H1 (cell line): Measurements from ENCODE around the gene KDM6A. TPM values are rescaled to one million over a fixed set of nuclear protein-coding genes. Genes with fewer than 3 reads are reported as not detected.
"Not testable (repeated sequence)": the region's sequence is repeated elsewhere in the genome, so short reads cannot be mapped to it uniquely, and the experiment has no call there.

Experiments
- CTCF ChIA-PET: fragments of 300-600 bp; sonication (Branson Sonifier 250); formaldehyde crosslinking; loops from one replicate; lab custom pipeline; 2021; ENCODE audit not compliant: partially characterized antibody; lab: Charles Lee
- POLR2A ChIA-PET: fragments of 300-600 bp; sonication (Branson Sonifier 250); formaldehyde crosslinking; loops from one replicate; lab custom pipeline; 2021; ENCODE audit warnings: inconsistent platforms; ENCODE audit not compliant: partially characterized antibody; lab: Charles Lee
- DNase-seq, 2 experiments: peaks; one replicate each; pipeline versions ENCODE4 v3.0.0 to v3.0.0-alpha.2; 2010 to 2022; ENCODE audit warnings: low spot score in 2 of 2, low read depth in 1 of 2, mixed read lengths in 1 of 2
- FAIRE-seq: peaks from 2 replicates; lab custom pipeline; 2011; peaks lifted over from hg19 to GRCh38; lab: Jason Lieb, UNC
- H2AFZ ChIP-seq: 2 replicates; pipeline ENCODE4 v1.8.1; 2012; ENCODE audit warnings: low read length, inconsistent platforms
- H2AK5ac ChIP-seq: 2 replicates; pipeline ENCODE4 v1.6.1; 2013; ENCODE audit warnings: low read depth, low read length
- H2BK120ac ChIP-seq: replicated peaks from 2 replicates; pipeline ENCODE3; 2013; ENCODE audit warnings: low read depth, low read length, inconsistent platforms
- H2BK12ac ChIP-seq: 2 replicates; pipeline ENCODE4 v1.6.1; 2013; ENCODE audit warnings: low read depth, low read length
- H2BK15ac ChIP-seq: 2 replicates; pipeline ENCODE4 v1.6.1; 2013; ENCODE audit warnings: low read length
- H2BK20ac ChIP-seq: 2 replicates; pipeline ENCODE4 v1.6.1; 2013; ENCODE audit warnings: low read length
- H2BK5ac ChIP-seq: 2 replicates; pipeline ENCODE4 v1.6.1; 2013; ENCODE audit warnings: low read depth, low read length
- H3K14ac ChIP-seq: 2 replicates; pipeline ENCODE4 v1.6.1; 2013; ENCODE audit warnings: inconsistent platforms; ENCODE audit not compliant: insufficient read length
- H3K18ac ChIP-seq: 2 replicates; pipeline ENCODE4 v1.6.1; 2013; ENCODE audit warnings: low read length; ENCODE audit errors: extremely low read depth
- H3K23ac ChIP-seq: 2 replicates; pipeline ENCODE4 v1.6.1; 2013; ENCODE audit warnings: inconsistent platforms; ENCODE audit not compliant: insufficient read length
- H3K23me2 ChIP-seq: 2 replicates; pipeline ENCODE4 v1.6.1; 2013; ENCODE audit warnings: low read depth, low read length
- H3K27ac ChIP-seq: 2 replicates; pipeline ENCODE4 v1.6.1; 2011; ENCODE audit warnings: low read depth, low read length, inconsistent platforms
- H3K27me3 ChIP-seq, 4 experiments: replicated peaks in 1 of 4; 1 replicate in 1 of 4; 2 replicates in 3 of 4; pipeline versions ENCODE4 v1.6.1 to v1.8.1; 2011 to 2013; ENCODE audit warnings: low read length in 3 of 4, mild to moderate bottlenecking in 3 of 4, inconsistent platforms in 2 of 4, mixed read lengths in 2 of 4, moderate library complexity in 1 of 4; ENCODE audit not compliant: control insufficient read depth in 3 of 4, insufficient read depth in 3 of 4; ENCODE audit errors: extremely low read depth in 1 of 4
- H3K36me3 ChIP-seq, 4 experiments: 2 replicates each; pipeline versions ENCODE4 v1.6.1 to v1.8.1; 2011 to 2013; ENCODE audit warnings: mild to moderate bottlenecking in 4 of 4, low read length in 3 of 4, moderate library complexity in 2 of 4, control low read depth in 1 of 4, inconsistent platforms in 1 of 4; ENCODE audit not compliant: insufficient read depth in 4 of 4, control insufficient read depth in 2 of 4
- H3K4ac ChIP-seq: replicated peaks from 2 replicates; pipeline ENCODE3; 2013; ENCODE audit warnings: low read length, low read depth, mixed read lengths, inconsistent platforms; ENCODE audit not compliant: insufficient read length
- H3K4me1 ChIP-seq, 4 experiments: replicated peaks in 1 of 4; 1 replicate in 1 of 4; 2 replicates in 3 of 4; pipeline versions ENCODE4 v1.6.1 to v1.8.1; 2011 to 2013; ENCODE audit warnings: low read length in 3 of 4, inconsistent platforms in 2 of 4, mixed read lengths in 1 of 4; ENCODE audit not compliant: insufficient read depth in 4 of 4, control insufficient read depth in 3 of 4
- H3K4me2 ChIP-seq, 2 experiments: 2 replicates each; pipeline versions ENCODE4 v1.6.1 to v1.8.1; 2011 to 2013; ENCODE audit warnings: low read depth in 2 of 2, low read length in 2 of 2, control low read depth in 1 of 2, inconsistent platforms in 1 of 2, mild to moderate bottlenecking in 1 of 2; ENCODE audit not compliant: insufficient read depth in 1 of 2
- H3K4me3 ChIP-seq, 4 experiments: fragments of 200-600, 300-600 bp in 1 of 4; sonication (generic), shearing (Covaris generic), sonication (Bioruptor Twin) in 1 of 4; 2 replicates each; pipeline versions ENCODE4 v1.5.1 to v1.8.1; 2011 to 2016; ENCODE audit warnings: low read length in 4 of 4, low read depth in 3 of 4, control low read depth in 2 of 4, inconsistent platforms in 2 of 4, mild to moderate bottlenecking in 2 of 4, mixed read lengths in 1 of 4, moderate library complexity in 1 of 4; ENCODE audit not compliant: insufficient read depth in 2 of 4; ENCODE audit errors: extremely low read depth in 1 of 4
- H3K56ac ChIP-seq: replicated peaks from 2 replicates; pipeline ENCODE3; 2013; ENCODE audit warnings: low read depth, mild to moderate bottlenecking, mixed read lengths, low read length, inconsistent platforms; ENCODE audit not compliant: insufficient read length
- H3K79me1 ChIP-seq: 2 replicates; pipeline ENCODE4 v1.6.1; 2013; ENCODE audit warnings: low read depth, low read length, control low read depth
- H3K79me2 ChIP-seq, 2 experiments: 2 replicates each; pipeline versions ENCODE4 v1.6.1 to v1.8.1; 2012 to 2013; ENCODE audit warnings: low read length in 2 of 2, mild to moderate bottlenecking in 2 of 2, inconsistent platforms in 1 of 2; ENCODE audit not compliant: insufficient read depth in 2 of 2, control insufficient read depth in 1 of 2
- H3K9ac ChIP-seq, 4 experiments: replicated peaks in 1 of 4; 1 replicate in 1 of 4; 2 replicates in 3 of 4; pipeline versions ENCODE4 v1.6.1 to v1.8.1; 2011 to 2013; ENCODE audit warnings: low read depth in 3 of 4, low read length in 3 of 4, control low read depth in 2 of 4, mild to moderate bottlenecking in 2 of 4, moderate library complexity in 2 of 4, inconsistent platforms in 1 of 4; ENCODE audit errors: extremely low read depth in 1 of 4
- H3K9me3 ChIP-seq, 2 experiments: 2 replicates each; pipeline versions ENCODE4 v1.6.1 to v1.8.1; 2012 to 2013; ENCODE audit warnings: mild to moderate bottlenecking in 2 of 2, moderate library complexity in 2 of 2, control low read depth in 1 of 2, inconsistent platforms in 1 of 2, low read depth in 1 of 2, low read length in 1 of 2, mixed read lengths in 1 of 2; ENCODE audit not compliant: insufficient read depth in 2 of 2
- H4K20me1 ChIP-seq, 2 experiments: replicated peaks in 1 of 2; 2 replicates each; pipeline versions ENCODE3 to v1.8.1; 2011 to 2013; ENCODE audit warnings: inconsistent platforms in 2 of 2, low read length in 2 of 2, mild to moderate bottlenecking in 1 of 2; ENCODE audit not compliant: insufficient read depth in 2 of 2, control insufficient read depth in 1 of 2
- H4K5ac ChIP-seq: 2 replicates; pipeline ENCODE4 v1.6.1; 2013; ENCODE audit warnings: low read length, low read depth, mixed read lengths, inconsistent platforms; ENCODE audit not compliant: insufficient read length
- H4K8ac ChIP-seq: 2 replicates; pipeline ENCODE4 v1.8.0; 2013; ENCODE audit warnings: mild to moderate bottlenecking, moderate library complexity, low read length, inconsistent platforms; ENCODE audit not compliant: insufficient read depth; ENCODE audit errors: extremely low read depth
- H4K91ac ChIP-seq: replicated peaks from 2 replicates; pipeline ENCODE3; 2013; ENCODE audit warnings: low read length, mixed read lengths, inconsistent platforms; ENCODE audit not compliant: insufficient read length
- CREB1 ChIP-seq: IDR thresholded peaks from 2 replicates; pipeline ENCODE4 v1.6.1; 2012; ENCODE audit warnings: inconsistent platforms
- EGR1 ChIP-seq: IDR thresholded peaks from 2 replicates; pipeline ENCODE4 v1.6.1; 2011; ENCODE audit warnings: low read depth, low read length, borderline replicate concordance
- KDM1A ChIP-seq: fragments of 200-600, 300-600 bp; sonication (generic); IDR thresholded peaks from 2 replicates; pipeline ENCODE4 v1.7.1; 2016; ENCODE audit warnings: mild to moderate bottlenecking, low read length, borderline replicate concordance
- KDM4A ChIP-seq: IDR thresholded peaks from one replicate; pipeline ENCODE4 v1.7.1; 2012; ENCODE audit warnings: low read depth, mild to moderate bottlenecking, moderate library complexity, low read length, inconsistent platforms; ENCODE audit not compliant: severe bottlenecking
- POLR2AphosphoS5 ChIP-seq: IDR thresholded peaks from 2 replicates; pipeline ENCODE4 v1.6.1; 2011; ENCODE audit warnings: low read depth, low read length
- WGBS, 2 experiments: shearing (Covaris generic) in 1 of 2; methylation state at CpG; one replicate each; pipeline versions ENCODE4 v1.1.6 to v1.1.7; 2013 to 2015; ENCODE audit warnings: low lambda C conversion rate in 2 of 2, mixed read lengths in 2 of 2, inconsistent platforms in 1 of 2, low coverage in 1 of 2, missing lambda C conversion rate in 1 of 2; ENCODE audit not compliant: insufficient replicate concordance in 2 of 2, insufficient coverage in 1 of 2, insufficient read length in 1 of 2; ENCODE audit errors: extremely low coverage in 1 of 2, missing lambda C conversion rate in 1 of 2; 5-methylcytosine and 5-hydroxymethylcytosine counted together
- polyA plus RNA-seq, 7 experiments: library from polyadenylated mRNA; depleted of rRNA in 3 of 7; stranded (reverse) in 5 of 7; unstranded in 2 of 7; fragments of >200 nt in 5 of 7; fragments of 200-250 nt in 2 of 7; gene quantifications; 1 replicate in 5 of 7; 2 replicates in 1 of 7; 4 replicates in 1 of 7; pipeline versions ENCODE4 v1.2.1 to v1.2.3, GENCODE V29; 2011 to 2013; ENCODE audit warnings: missing spikeins in 2 of 7, mixed read lengths in 2 of 7
- total RNA-seq: library from RNA; stranded (reverse); fragmentation: NEBNext Ultra II Directional; extraction: Animal tissue kit (Norgen Biotek cat#: 25700); gene quantifications from 2 replicates; pipeline ENCODE4 v1.2.1, GENCODE V29; 2021

The KDM6A gene
- total and polyA plus RNA-seq, 2 of the 8 experiments (the other 6 are each of a cell fraction or from before 2014, with no cell fraction given), result 43.5 to 58.4 TPM

DNA sequence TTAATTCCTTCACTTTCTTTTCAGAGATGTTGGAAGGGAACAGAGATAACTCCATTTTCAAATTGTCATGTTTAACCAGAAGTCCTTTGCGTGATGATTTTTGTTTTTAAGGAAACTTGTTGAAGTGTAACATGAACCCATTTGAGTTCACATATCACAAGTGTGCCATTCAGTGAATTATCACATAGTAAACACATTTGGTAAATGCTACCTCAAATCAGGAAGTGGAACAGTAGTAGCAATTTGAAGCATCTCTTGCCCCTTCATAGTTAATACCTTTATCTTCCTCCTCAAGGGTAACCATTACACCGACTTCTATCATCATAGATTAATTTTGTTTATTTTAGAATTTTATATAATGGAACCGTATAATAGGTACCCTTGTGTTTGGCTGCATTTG, 35.8 kb downstream of the KDM6A start (continued):
- TF ChIP-seq KDM1A, result no peak
- no peak for TF ChIP-seq KDM4A
- no peak for TF ChIP-seq EGR1
- TF ChIP-seq CREB1, result no peak
- TF ChIP-seq POLR2AphosphoS5, result no peak
- TF ChIP-seq, all 59 proteins: peak for 0

DNA sequence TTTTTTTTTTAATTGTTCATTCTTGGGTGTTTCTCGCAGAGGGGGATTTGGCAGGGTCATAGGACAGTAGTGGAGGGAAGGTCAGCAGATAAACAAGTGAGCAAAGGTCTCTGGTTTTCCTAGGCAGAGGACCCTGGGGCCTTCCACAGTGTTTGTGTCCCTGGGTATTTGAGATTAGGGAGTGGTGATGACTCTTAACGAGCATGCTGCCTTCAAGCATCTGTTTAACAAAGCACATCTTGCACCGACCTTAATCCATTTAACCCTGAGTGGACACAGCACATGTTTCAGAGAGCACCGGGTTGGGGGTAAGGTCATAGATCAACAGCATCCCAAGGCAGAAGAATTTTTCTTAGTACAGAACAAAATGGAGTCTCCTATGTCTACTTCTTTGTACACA, 37.5 kb downstream of the KDM6A start:
- not testable (repeated sequence) for H3K23ac ChIP-seq, H3K56ac ChIP-seq, H3K9ac ChIP-seq, H3K36me3 ChIP-seq, H2BK120ac ChIP-seq, DNase-seq, H2BK20ac ChIP-seq, H3K4ac ChIP-seq, H3K4me1 ChIP-seq, H4K20me1 ChIP-seq, H3K18ac ChIP-seq, H3K23me2 ChIP-seq, H3K14ac ChIP-seq, H3K27ac ChIP-seq, H2BK15ac ChIP-seq, H2BK12ac ChIP-seq, H3K27me3 ChIP-seq, H4K5ac ChIP-seq, H3K4me2 ChIP-seq, H3K79me1 ChIP-seq, H4K91ac ChIP-seq, H3K4me3 ChIP-seq, H2AK5ac ChIP-seq, FAIRE-seq, H2AFZ ChIP-seq, H4K8ac ChIP-seq, H2BK5ac ChIP-seq, H3K9me3 ChIP-seq
- H3K79me2 ChIP-seq, result peaks cover 14 to 82% of the 10 kb centered on the region in 2 experiments; a peak in 3 of 4 replicates
- ChIA-PET CTCF (interaction anchor here (0.6 kb wide), 1 partner anchor 159 kb away, joined by 3 read pairs; no protein-coding TSS in a partner anchor), POLR2A (interaction anchor here (1.6 kb wide), 1 partner anchor 11 kb away, joined by 4 read pairs; no protein-coding TSS in a partner anchor)
- WGBS, 2 experiments, result no CpG with 5 or more reads among the region's 4 CpGs
